Astrocyte (in vitro differentiated cells and primary cell): ENCODE measurements around the gene ARHGAP24.

Experiments used
- EZH2 ChIP-seq: IDR thresholded peaks from 2 replicates; pipeline ENCODE4 v1.6.1; 2012; ENCODE audit warnings: mild to moderate bottlenecking, low read length, inconsistent platforms; ENCODE audit not compliant: insufficient read depth
- TF ChIP-seq, protein P1 (sequence below): IDR thresholded peaks from 2 replicates; pipeline ENCODE4 v1.5.1; 2011; ENCODE audit warnings: low read depth, mild to moderate bottlenecking, inconsistent platforms, low read length, moderate library complexity; ENCODE audit not compliant: insufficient read depth

DNA sequence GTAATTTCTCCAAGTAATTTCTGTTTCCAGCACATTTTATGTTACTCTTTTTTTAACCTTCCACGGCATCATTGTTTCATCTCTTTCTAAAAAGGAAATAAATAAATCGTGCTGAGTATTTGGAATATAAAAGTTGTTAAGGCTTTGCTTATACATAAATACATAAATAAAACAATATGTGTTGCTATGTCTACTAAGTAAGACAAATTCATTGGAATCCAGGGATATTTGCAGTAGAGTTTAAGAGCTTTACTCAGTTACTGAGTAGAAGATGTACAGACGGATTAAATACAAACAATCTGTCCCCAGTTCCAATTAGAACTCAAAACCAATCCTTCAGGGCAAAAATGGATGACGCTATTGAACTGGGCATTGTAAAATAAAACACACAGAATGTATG is 1.4 kb downstream of the ARHGAP24 start:
- TF ChIP-seq, protein P1, sequence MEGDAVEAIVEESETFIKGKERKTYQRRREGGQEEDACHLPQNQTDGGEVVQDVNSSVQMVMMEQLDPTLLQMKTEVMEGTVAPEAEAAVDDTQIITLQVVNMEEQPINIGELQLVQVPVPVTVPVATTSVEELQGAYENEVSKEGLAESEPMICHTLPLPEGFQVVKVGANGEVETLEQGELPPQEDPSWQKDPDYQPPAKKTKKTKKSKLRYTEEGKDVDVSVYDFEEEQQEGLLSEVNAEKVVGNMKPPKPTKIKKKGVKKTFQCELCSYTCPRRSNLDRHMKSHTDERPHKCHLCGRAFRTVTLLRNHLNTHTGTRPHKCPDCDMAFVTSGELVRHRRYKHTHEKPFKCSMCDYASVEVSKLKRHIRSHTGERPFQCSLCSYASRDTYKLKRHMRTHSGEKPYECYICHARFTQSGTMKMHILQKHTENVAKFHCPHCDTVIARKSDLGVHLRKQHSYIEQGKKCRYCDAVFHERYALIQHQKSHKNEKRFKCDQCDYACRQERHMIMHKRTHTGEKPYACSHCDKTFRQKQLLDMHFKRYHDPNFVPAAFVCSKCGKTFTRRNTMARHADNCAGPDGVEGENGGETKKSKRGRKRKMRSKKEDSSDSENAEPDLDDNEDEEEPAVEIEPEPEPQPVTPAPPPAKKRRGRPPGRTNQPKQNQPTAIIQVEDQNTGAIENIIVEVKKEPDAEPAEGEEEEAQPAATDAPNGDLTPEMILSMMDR, result no peak
- no peak for TF ChIP-seq EZH2
